Astrocyte of the spinal cord (primary cell): Measurements from ENCODE around the gene BNIP3.

Source experiments
- DNase-seq: peaks from one replicate; pipeline ENCODE4 v3.0.0; 2011; ENCODE audit warnings: low read depth, low spot score
- H3K4me3 ChIP-seq: 2 replicates; pipeline ENCODE4 v1.5.1; 2011; ENCODE audit warnings: low read depth, mild to moderate bottlenecking, low read length, moderate library complexity
- CTCF ChIP-seq: IDR thresholded peaks from 2 replicates; pipeline ENCODE4 v1.5.1; 2012; ENCODE audit warnings: low read depth, mild to moderate bottlenecking, low read length, inconsistent platforms
- in situ Hi-C: cut with HindIII; loops from 2 replicates; pipeline ENCODE4 v1.10.0; 2017; ENCODE audit warnings: low sequenced_read_pairs

BNIP3 gene

DNA sequence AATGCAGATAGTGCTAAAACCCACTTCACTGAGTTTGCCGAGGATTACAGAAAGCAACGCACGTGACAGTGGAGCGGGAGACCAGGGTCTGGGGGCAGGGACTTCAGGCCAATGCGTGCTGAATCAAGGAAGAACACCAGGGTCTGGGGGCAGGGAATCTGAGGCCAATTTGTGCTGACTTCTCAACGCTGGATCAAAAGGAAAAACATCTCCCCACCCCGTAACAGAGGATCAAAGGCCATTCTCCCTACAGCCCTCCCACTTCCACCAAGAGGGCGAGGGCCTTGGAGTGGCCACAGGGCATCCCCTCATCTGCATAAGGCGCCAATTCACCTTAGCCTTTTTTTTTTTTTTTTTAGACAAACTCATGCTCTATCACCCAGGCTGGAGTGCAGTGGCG lies 22.3 kb upstream of the BNIP3 start:
- no peak overlapping the region for H3K4me3 ChIP-seq
- in situ Hi-C loops = no loop called here

GRCh38 chr10:132003282-132003924 lies 21.7 kb upstream of the BNIP3 start:
- in situ Hi-C loops = no loop called here
- DNase-seq = no peak
- no peak overlapping the region for H3K4me3 ChIP-seq
- TF ChIP-seq CTCF = no peak

More for the DNA sequence above, 22.3 kb upstream of the BNIP3 start:
- TF ChIP-seq CTCF = no peak
- no peak for DNase-seq

DNA sequence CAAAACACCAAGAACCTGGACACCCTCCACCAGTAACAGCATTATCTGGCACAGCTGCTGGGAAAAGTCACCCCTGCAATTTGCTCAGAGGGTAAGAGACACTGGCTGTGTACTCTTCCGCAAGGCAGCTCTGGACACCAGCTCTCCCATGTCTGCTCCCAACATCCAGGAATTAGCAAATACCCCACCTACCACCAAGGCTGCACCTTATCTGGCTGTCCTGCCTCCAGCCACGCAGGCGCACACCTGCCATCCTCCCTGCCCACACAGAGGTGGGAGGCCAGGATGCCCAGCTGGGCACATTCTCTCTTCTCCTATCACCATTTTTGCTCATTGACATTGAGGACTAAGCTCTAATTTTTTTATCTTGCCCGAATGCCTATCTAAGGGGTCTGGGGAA lies 20.3 kb upstream of the BNIP3 start:
- no peak for DNase-seq
- TF ChIP-seq CTCF = no peak
- no peak overlapping the region for H3K4me3 ChIP-seq
- in situ Hi-C loops = no loop called here

GRCh38 chr10:132001238-132001972 lies 19.7 kb upstream of the BNIP3 start:
- in situ Hi-C loops = no loop called here
- TF ChIP-seq CTCF = no peak
- no peak overlapping the region for H3K4me3 ChIP-seq
- DNase-seq = peak; percentile 32

DNA sequence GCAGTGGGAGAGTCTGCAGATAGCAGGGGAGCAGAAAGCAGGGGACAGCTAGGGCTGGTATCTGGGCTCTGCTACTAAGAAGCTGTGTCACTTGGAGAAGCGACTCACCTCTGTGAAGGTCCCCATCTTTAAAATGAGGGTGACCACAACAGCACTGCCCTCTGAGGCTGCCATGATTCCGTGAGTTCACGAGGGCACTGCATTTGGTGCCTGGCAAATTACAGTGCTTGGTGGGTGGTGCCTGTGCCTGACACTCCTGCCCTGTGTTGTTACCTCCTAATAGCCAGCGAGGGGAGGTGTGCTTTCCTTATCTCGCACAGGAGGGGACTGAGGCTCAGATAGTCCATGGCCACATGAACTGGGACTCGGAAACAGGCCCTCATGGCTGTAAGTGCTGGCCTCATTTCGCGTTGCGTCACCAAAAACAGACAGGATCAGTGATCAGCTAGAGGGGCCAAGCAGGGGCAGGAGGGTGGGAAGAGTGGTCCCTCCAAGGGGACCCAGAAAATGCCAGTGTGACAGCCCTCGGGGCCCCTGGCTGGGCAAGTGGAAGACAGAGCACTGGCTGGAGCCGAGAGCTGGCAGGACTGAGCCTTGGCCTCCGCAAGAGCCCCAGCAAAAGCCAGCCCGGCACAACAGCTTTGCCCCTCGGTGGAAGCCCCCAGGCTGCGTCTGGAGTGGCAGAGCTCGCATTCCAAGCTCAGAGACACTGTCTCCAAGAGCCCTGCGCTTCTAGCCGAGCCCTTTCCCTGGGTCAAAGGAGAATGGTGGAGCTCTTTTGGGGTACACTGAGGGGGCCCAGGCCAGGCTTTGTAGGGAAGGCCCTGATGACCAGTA lies 17.3 kb upstream of the BNIP3 start:
- in situ Hi-C loops = no loop called here
- TF ChIP-seq CTCF = no peak
- no peak for DNase-seq
- H3K4me3 ChIP-seq = no peak overlapping the region

- no peak overlapping the region for H3K4me3 ChIP-seq
- no peak for TF ChIP-seq CTCF
- no peak for DNase-seq
- in situ Hi-C loops = no loop called here
These were observed 16.5 kb upstream of the BNIP3 start for GRCh38 chr10:131998050-131998844.
